Neural cell (in vitro differentiated cells): ENCODE results near the gene DOK4. TPM values are rescaled to one million over a fixed set of nuclear protein-coding genes. Genes with fewer than 3 reads are reported as not detected.

Experiments used
- H2AFZ ChIP-seq: fragments of 200-600, 300-800 bp; sonication (generic), shearing (Covaris generic); 2 replicates; pipeline ENCODE4 v1.6.0; 2014; ENCODE audit warnings: low read depth, mild to moderate bottlenecking, antibody characterized with exemption, low read length, moderate library complexity
- H3F3A ChIP-seq: fragments of 200-600 bp; shearing (Covaris generic); 2 replicates; pipeline ENCODE4 v1.6.1; 2016; ENCODE audit warnings: mild to moderate bottlenecking, moderate library complexity, mixed read lengths, antibody characterized with exemption, low read length; ENCODE audit not compliant: insufficient read depth, poor library complexity, severe bottlenecking
- H3K27ac ChIP-seq: fragments of 200-600, 300-800 bp; sonication (generic), shearing (Covaris generic); 2 replicates; pipeline ENCODE4 v1.5.1; 2014; ENCODE audit warnings: mild to moderate bottlenecking, low read length, moderate library complexity
- H3K27me3 ChIP-seq: fragments of 300-800, 200-600 bp; sonication (generic), shearing (Covaris generic); 2 replicates; pipeline ENCODE4 v1.6.0; 2014; ENCODE audit warnings: mild to moderate bottlenecking, low read depth, low read length, moderate library complexity; ENCODE audit not compliant: insufficient read depth
- H3K36me3 ChIP-seq: fragments of 300-800, 200-600 bp; sonication (generic), shearing (Covaris generic); 2 replicates; pipeline ENCODE4 v1.5.1; 2014; ENCODE audit warnings: mild to moderate bottlenecking, antibody characterized with exemption, low read length, moderate library complexity; ENCODE audit not compliant: insufficient read depth
- H3K4me2 ChIP-seq: fragments of 300-800, 200-600 bp; sonication (generic), shearing (Covaris generic); 2 replicates; pipeline ENCODE4 v1.6.0; 2014; ENCODE audit warnings: mild to moderate bottlenecking, low read length
- H3K4me3 ChIP-seq: fragments of 300-800, 200-600 bp; sonication (generic), shearing (Covaris generic); 2 replicates; pipeline ENCODE4 v1.5.1; 2014; ENCODE audit warnings: mild to moderate bottlenecking, low read length, moderate library complexity
- H3K79me2 ChIP-seq: fragments of 200-600 bp; shearing (Covaris generic); replicated peaks from 2 replicates; pipeline ENCODE4 v1.6.0; 2014; ENCODE audit warnings: mild to moderate bottlenecking, low read length, moderate library complexity; ENCODE audit not compliant: insufficient read depth
- H3K9ac ChIP-seq: fragments of 300-800, 200-600 bp; sonication (generic), shearing (Covaris generic); 2 replicates; pipeline ENCODE4 v1.6.1; 2016; ENCODE audit warnings: mild to moderate bottlenecking, low read length, mixed read lengths
- H3K9me2 ChIP-seq: fragments of 200-600 bp; shearing (Covaris generic); 2 replicates; pipeline ENCODE4 v1.6.1; 2016; ENCODE audit warnings: mild to moderate bottlenecking, low read length, mixed read lengths; ENCODE audit not compliant: insufficient read depth
- H3K9me3 ChIP-seq: fragments of 200-600, 300-800 bp; sonication (generic), shearing (Covaris generic); 2 replicates; pipeline ENCODE4 v1.6.1; 2016; ENCODE audit warnings: mild to moderate bottlenecking, mixed run types, low read length, moderate library complexity, mixed read lengths
- H4K20me1 ChIP-seq: fragments of 200-600 bp; shearing (Covaris generic); 2 replicates; pipeline ENCODE4 v1.6.1; 2016; ENCODE audit warnings: mild to moderate bottlenecking, mixed run types; ENCODE audit not compliant: insufficient read depth
- EP300 ChIP-seq: fragments of 450-650 bp; conservative IDR thresholded peaks from 2 replicates; pipeline ENCODE4 v1.6.1; 2014; ENCODE audit warnings: antibody characterized with exemption, mild to moderate bottlenecking, moderate library complexity; ENCODE audit not compliant: poor library complexity, severe bottlenecking
- EZH2 ChIP-seq: fragments of 200-600, 300-800 bp; shearing (Covaris generic), sonication (generic); IDR thresholded peaks from 2 replicates; pipeline ENCODE4 v1.6.1; 2014; ENCODE audit warnings: antibody characterized with exemption, low read length, borderline replicate concordance, mild to moderate bottlenecking; ENCODE audit not compliant: insufficient read depth, poor library complexity, severe bottlenecking
- MXI1 ChIP-seq: fragments of 450-650 bp; conservative IDR thresholded peaks from 2 replicates; pipeline ENCODE4 v1.6.1; 2014; ENCODE audit warnings: antibody characterized with exemption, mild to moderate bottlenecking; ENCODE audit not compliant: poor library complexity, severe bottlenecking
- POLR2AphosphoS5 ChIP-seq: IDR thresholded peaks from 2 replicates; pipeline ENCODE4 v1.6.1; 2012
- RAD21 ChIP-seq: fragments of 450-650 bp; conservative IDR thresholded peaks from 2 replicates; pipeline ENCODE4 v1.6.1; 2014; ENCODE audit warnings: antibody characterized with exemption, mild to moderate bottlenecking, moderate library complexity
- SMC3 ChIP-seq: fragments of 450-650 bp; conservative IDR thresholded peaks from 2 replicates; pipeline ENCODE4 v1.6.1; 2014; ENCODE audit warnings: antibody characterized with exemption, mild to moderate bottlenecking, moderate library complexity; ENCODE audit not compliant: poor library complexity
- TAF1 ChIP-seq: IDR thresholded peaks from 2 replicates; pipeline ENCODE4 v1.6.1; 2012; ENCODE audit warnings: low read depth
- polyA plus RNA-seq: library from polyadenylated mRNA; depleted of rRNA; stranded (reverse); fragments of >200 nt; gene quantifications from 2 replicates; pipeline ENCODE4 v1.2.3, GENCODE V29; 2014
- TF ChIP-seq, protein P1 (sequence below): IDR thresholded peaks from 2 replicates; pipeline ENCODE4 v1.6.1; 2012; ENCODE audit warnings: borderline replicate concordance
- TF ChIP-seq, protein P2 (sequence below): fragments of 450-650 bp; IDR thresholded peaks from 2 replicates; pipeline ENCODE4 v1.5.1; 2014; ENCODE audit warnings: antibody characterized with exemption, mild to moderate bottlenecking, moderate library complexity; ENCODE audit not compliant: poor library complexity, severe bottlenecking

Gene DOK4
- polyA plus RNA-seq, 1 donor from 2014 or later: 214 TPM

DNA sequence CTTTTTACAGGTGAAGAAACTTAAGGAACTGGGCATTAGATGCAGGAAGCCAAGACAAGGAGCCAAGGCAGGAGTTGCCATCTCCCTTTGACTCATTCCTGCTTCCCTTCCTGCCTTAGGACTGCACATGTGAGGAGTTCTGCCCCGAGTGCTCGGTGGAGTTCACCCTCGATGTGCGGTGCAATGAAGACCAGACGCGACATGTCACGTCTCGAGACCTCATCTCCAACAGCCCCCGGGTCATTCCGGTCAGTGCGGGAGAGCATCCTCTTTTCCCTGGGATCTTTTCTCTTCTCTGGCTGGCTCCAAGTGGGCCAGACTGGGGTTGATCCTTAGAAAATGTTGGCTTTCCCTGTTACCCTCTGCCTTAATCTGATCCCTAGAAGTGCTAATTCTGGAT lies 17.2 kb downstream of the DOK4 start:
- Histone ChIP-seq H2AFZ (no peak overlapping the region), H3K79me2 (peaks cover 3% of the 10 kb centered on the region), H3K27me3 (no peaks in the 10 kb centered on the region), H3F3A (no peaks in the 10 kb centered on the region), H3K9me2 (no peaks in the 10 kb centered on the region), H3K4me2 (no peak overlapping the region), H3K4me3 (no peak overlapping the region), H4K20me1 (no peaks in the 10 kb centered on the region), H3K36me3 (no peaks in the 10 kb centered on the region), H3K9me3 (no peaks in the 10 kb centered on the region), H3K27ac (no peak overlapping the region), H3K9ac (no peak overlapping the region)
- no peak for TF ChIP-seq MXI1
- TF ChIP-seq SMC3: no peak
- no peak for TF ChIP-seq EP300
- TF ChIP-seq, protein P1, sequence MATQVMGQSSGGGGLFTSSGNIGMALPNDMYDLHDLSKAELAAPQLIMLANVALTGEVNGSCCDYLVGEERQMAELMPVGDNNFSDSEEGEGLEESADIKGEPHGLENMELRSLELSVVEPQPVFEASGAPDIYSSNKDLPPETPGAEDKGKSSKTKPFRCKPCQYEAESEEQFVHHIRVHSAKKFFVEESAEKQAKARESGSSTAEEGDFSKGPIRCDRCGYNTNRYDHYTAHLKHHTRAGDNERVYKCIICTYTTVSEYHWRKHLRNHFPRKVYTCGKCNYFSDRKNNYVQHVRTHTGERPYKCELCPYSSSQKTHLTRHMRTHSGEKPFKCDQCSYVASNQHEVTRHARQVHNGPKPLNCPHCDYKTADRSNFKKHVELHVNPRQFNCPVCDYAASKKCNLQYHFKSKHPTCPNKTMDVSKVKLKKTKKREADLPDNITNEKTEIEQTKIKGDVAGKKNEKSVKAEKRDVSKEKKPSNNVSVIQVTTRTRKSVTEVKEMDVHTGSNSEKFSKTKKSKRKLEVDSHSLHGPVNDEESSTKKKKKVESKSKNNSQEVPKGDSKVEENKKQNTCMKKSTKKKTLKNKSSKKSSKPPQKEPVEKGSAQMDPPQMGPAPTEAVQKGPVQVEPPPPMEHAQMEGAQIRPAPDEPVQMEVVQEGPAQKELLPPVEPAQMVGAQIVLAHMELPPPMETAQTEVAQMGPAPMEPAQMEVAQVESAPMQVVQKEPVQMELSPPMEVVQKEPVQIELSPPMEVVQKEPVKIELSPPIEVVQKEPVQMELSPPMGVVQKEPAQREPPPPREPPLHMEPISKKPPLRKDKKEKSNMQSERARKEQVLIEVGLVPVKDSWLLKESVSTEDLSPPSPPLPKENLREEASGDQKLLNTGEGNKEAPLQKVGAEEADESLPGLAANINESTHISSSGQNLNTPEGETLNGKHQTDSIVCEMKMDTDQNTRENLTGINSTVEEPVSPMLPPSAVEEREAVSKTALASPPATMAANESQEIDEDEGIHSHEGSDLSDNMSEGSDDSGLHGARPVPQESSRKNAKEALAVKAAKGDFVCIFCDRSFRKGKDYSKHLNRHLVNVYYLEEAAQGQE: no peak
- TF ChIP-seq TAF1: no peak
- no peak for TF ChIP-seq EZH2
- no peak for TF ChIP-seq POLR2AphosphoS5
- TF ChIP-seq, protein P2, sequence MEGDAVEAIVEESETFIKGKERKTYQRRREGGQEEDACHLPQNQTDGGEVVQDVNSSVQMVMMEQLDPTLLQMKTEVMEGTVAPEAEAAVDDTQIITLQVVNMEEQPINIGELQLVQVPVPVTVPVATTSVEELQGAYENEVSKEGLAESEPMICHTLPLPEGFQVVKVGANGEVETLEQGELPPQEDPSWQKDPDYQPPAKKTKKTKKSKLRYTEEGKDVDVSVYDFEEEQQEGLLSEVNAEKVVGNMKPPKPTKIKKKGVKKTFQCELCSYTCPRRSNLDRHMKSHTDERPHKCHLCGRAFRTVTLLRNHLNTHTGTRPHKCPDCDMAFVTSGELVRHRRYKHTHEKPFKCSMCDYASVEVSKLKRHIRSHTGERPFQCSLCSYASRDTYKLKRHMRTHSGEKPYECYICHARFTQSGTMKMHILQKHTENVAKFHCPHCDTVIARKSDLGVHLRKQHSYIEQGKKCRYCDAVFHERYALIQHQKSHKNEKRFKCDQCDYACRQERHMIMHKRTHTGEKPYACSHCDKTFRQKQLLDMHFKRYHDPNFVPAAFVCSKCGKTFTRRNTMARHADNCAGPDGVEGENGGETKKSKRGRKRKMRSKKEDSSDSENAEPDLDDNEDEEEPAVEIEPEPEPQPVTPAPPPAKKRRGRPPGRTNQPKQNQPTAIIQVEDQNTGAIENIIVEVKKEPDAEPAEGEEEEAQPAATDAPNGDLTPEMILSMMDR: no peak
- no peak for TF ChIP-seq RAD21

DNA sequence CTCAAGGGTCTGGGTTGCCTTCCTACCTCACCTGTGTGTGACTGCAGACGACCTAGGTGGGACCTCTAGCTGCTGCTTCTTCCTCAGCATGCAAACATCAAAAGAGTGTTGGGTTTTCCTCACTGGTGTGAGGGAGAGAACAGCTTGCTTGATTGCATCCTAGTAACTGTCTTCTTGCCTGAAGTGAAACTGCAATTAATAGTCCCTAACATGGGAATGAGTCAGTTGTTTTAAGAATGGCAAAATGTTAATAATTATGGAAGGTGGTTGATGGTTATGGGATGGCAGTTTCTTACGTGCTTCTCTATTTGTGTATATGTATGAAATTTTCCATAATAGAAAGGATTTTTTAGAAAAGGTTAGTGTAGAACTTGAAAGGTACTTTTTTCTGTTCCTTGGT lies 17.9 kb downstream of the DOK4 start:
- Histone ChIP-seq H3K27me3 (no peaks in the 10 kb centered on the region), H3K9me3 (no peaks in the 10 kb centered on the region), H3K9ac (no peak overlapping the region), H2AFZ (no peak overlapping the region), H3K9me2 (no peaks in the 10 kb centered on the region), H3K4me3 (no peak overlapping the region), H3K79me2 (peaks cover 9% of the 10 kb centered on the region), H3K27ac (no peak overlapping the region), H3F3A (no peaks in the 10 kb centered on the region), H3K4me2 (no peak overlapping the region), H4K20me1 (no peaks in the 10 kb centered on the region), H3K36me3 (no peaks in the 10 kb centered on the region)
- no peak for TF ChIP-seq EP300
- no peak for TF ChIP-seq SMC3
- TF ChIP-seq, protein P1: no peak
- no peak for TF ChIP-seq MXI1
